Smooth muscle cell (in vitro differentiated cells): Measurements from ENCODE around the gene PCED1B. TPM values are rescaled to one million over a fixed set of nuclear protein-coding genes. Genes with fewer than 3 reads are reported as not detected.

Experiments used
- DNase-seq: peaks from one replicate; lab custom pipeline; 2025; ENCODE audit not compliant: unreplicated experiment; lab: John Stamatoyannopoulos, UW
- H2AFZ ChIP-seq: fragments of 200-600 bp; sonication (generic); 2 replicates; pipeline ENCODE4 v1.6.0; 2016; ENCODE audit warnings: antibody characterized with exemption, low read depth, mild to moderate bottlenecking
- H3F3A ChIP-seq: fragments of 200-600 bp; sonication (generic); 2 replicates; pipeline ENCODE4 v1.6.0; 2017; ENCODE audit warnings: antibody characterized with exemption, low read depth
- H3K27ac ChIP-seq: fragments of 200-600 bp; sonication (generic); 2 replicates; pipeline ENCODE4 v1.5.1; 2016; ENCODE audit warnings: low read depth, mild to moderate bottlenecking
- H3K27me3 ChIP-seq: fragments of 200-600 bp; sonication (generic); 2 replicates; pipeline ENCODE4 v1.6.1; 2016; ENCODE audit warnings: low read depth, mild to moderate bottlenecking
- H3K36me3 ChIP-seq: fragments of 200-600 bp; sonication (generic); 2 replicates; pipeline ENCODE4 v1.5.1; 2016; ENCODE audit warnings: low read depth
- H3K4me1 ChIP-seq: fragments of 200-600 bp; sonication (generic); 2 replicates; pipeline ENCODE4 v1.5.1; 2016; ENCODE audit warnings: low read depth
- H3K4me2 ChIP-seq: fragments of 200-600 bp; sonication (generic); 2 replicates; pipeline ENCODE4 v1.6.0; 2016; ENCODE audit warnings: mild to moderate bottlenecking
- H3K4me3 ChIP-seq: fragments of 200-600 bp; sonication (generic); 2 replicates; pipeline ENCODE4 v1.5.1; 2016; ENCODE audit warnings: mild to moderate bottlenecking
- H3K79me2 ChIP-seq: fragments of 200-600 bp; sonication (generic); 2 replicates; pipeline ENCODE4 v1.6.0; 2016; ENCODE audit warnings: low read depth, mild to moderate bottlenecking
- H3K9ac ChIP-seq: fragments of 200-600 bp; sonication (generic); 2 replicates; pipeline ENCODE4 v1.6.0; 2016; ENCODE audit warnings: low read depth
- H3K9me3 ChIP-seq: fragments of 200-600 bp; sonication (generic); replicated peaks from 2 replicates; pipeline ENCODE4 v1.5.1; 2016; ENCODE audit warnings: low read depth
- H4K20me1 ChIP-seq: fragments of 200-600 bp; sonication (generic); 2 replicates; pipeline ENCODE4 v1.6.0; 2016; ENCODE audit warnings: low read depth
- CTCF ChIP-seq: fragments of 200-600 bp; sonication (generic); IDR thresholded peaks from 2 replicates; pipeline ENCODE4 v1.5.1; 2017; ENCODE audit warnings: borderline replicate concordance, mild to moderate bottlenecking, antibody characterized with exemption; ENCODE audit not compliant: insufficient read depth, poor library complexity, severe bottlenecking
- WGBS: methylation state at CpG from one replicate; pipeline ENCODE4 v1.1.7; 2016; ENCODE audit warnings: low lambda C conversion rate; 5-methylcytosine and 5-hydroxymethylcytosine counted together
- polyA plus RNA-seq: library from polyadenylated mRNA; unstranded; fragments of >200 nt; fragmentation: Nextera tagmentation; extraction: Ambion mirVana; gene quantifications from 2 replicates; pipeline ENCODE4 v1.2.1, GENCODE V29; 2016
- total RNA-seq: library from RNA; depleted of rRNA; stranded (reverse); fragments of >200 nt; gene quantifications from 2 replicates; pipeline ENCODE4 v1.2.3, GENCODE V29; 2014

PCED1B gene
- total and polyA plus RNA-seq, 2 experiments from 2014 or later = 2.7 to 3.5 TPM

GRCh38 chr12:47155457-47156166 is 76.2 kb downstream of the PCED1B start:
- no peak for DNase-seq

GRCh38 chr12:47156167-47156736 is 76.8 kb downstream of the PCED1B start:
- no peaks in the 10 kb centered on the region for H3K79me2 ChIP-seq
- no peaks in the 10 kb centered on the region for H3F3A ChIP-seq
- H3K9me3 ChIP-seq = no peaks in the 10 kb centered on the region
- DNase-seq = no peak
- 67% methylated on average over 2 of the region's 2 CpGs for WGBS
- no peaks in the 10 kb centered on the region for H3K27me3 ChIP-seq
- no peak for TF ChIP-seq CTCF
- H4K20me1 ChIP-seq = no peaks in the 10 kb centered on the region
- H3K36me3 ChIP-seq = no peaks in the 10 kb centered on the region
- no peak overlapping the region for H3K27ac ChIP-seq
- H3K4me1 ChIP-seq = peaks cover 4% of the 10 kb centered on the region
- no peak overlapping the region for H3K9ac ChIP-seq
- no peak overlapping the region for H3K4me3 ChIP-seq
- H3K4me2 ChIP-seq = no peak overlapping the region
- no peak overlapping the region for H2AFZ ChIP-seq

More at GRCh38 chr12:47155457-47156166, 76.2 kb downstream of the PCED1B start:
- no peak for TF ChIP-seq CTCF
- no peak overlapping the region for H3K27ac ChIP-seq
- no peak overlapping the region for H3K4me3 ChIP-seq
- no peaks in the 10 kb centered on the region for H3K36me3 ChIP-seq
- no peak overlapping the region for H2AFZ ChIP-seq
- H3K9ac ChIP-seq = no peak overlapping the region
- H3F3A ChIP-seq = no peaks in the 10 kb centered on the region
- H3K9me3 ChIP-seq = no peaks in the 10 kb centered on the region
- no peak overlapping the region for H3K4me2 ChIP-seq
- no peaks in the 10 kb centered on the region for H3K79me2 ChIP-seq
- H3K4me1 ChIP-seq = peaks cover 4% of the 10 kb centered on the region
- WGBS = 91% methylated on average over 3 of the region's 3 CpGs
- no peaks in the 10 kb centered on the region for H4K20me1 ChIP-seq
- H3K27me3 ChIP-seq = no peaks in the 10 kb centered on the region

GRCh38 chr12:47158792-47159191 is 79.4 kb downstream of the PCED1B start:
- H3K4me2 ChIP-seq = no peak overlapping the region
- peaks cover 4% of the 10 kb centered on the region for H3K4me1 ChIP-seq
- no peaks in the 10 kb centered on the region for H3F3A ChIP-seq
- H3K36me3 ChIP-seq = no peaks in the 10 kb centered on the region
- H3K27me3 ChIP-seq = no peaks in the 10 kb centered on the region
- H3K9ac ChIP-seq = no peak overlapping the region
- TF ChIP-seq CTCF = no peak
- H3K4me3 ChIP-seq = no peak overlapping the region
- no peak for DNase-seq
- no peaks in the 10 kb centered on the region for H3K9me3 ChIP-seq
- no peaks in the 10 kb centered on the region for H3K79me2 ChIP-seq
- H2AFZ ChIP-seq = no peak overlapping the region
- H3K27ac ChIP-seq = no peak overlapping the region
- WGBS = 29% methylated on average over 1 of the region's 1 CpG
- H4K20me1 ChIP-seq = no peaks in the 10 kb centered on the region
